NCI-H2081 (cell line): ENCODE data around the gene ETS2.
"Not testable (repeated sequence)": the region's sequence is repeated elsewhere in the genome, so short reads cannot be mapped to it uniquely, and the experiment has no call there.

Experiments
- DNase-seq, 2 experiments: peaks; one replicate each; lab custom pipeline; 2025; lab: John Stamatoyannopoulos, UW

Gene ETS2

DNA sequence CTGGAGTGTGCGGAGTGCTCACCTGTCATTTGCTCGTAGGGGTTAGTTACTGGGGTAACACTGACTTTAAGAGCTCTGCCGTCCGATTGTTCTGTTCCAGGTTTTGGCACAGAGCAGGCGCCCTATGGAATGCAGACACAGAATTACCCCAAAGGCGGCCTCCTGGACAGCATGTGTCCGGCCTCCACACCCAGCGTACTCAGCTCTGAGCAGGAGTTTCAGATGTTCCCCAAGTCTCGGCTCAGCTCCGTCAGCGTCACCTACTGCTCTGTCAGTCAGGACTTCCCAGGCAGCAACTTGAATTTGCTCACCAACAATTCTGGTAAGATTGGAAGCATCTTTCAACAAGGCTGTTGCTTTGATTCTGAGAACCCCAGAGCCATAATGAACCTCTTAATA is 12.6 kb downstream of the ETS2 start:
- no peak for DNase-seq

DNA sequence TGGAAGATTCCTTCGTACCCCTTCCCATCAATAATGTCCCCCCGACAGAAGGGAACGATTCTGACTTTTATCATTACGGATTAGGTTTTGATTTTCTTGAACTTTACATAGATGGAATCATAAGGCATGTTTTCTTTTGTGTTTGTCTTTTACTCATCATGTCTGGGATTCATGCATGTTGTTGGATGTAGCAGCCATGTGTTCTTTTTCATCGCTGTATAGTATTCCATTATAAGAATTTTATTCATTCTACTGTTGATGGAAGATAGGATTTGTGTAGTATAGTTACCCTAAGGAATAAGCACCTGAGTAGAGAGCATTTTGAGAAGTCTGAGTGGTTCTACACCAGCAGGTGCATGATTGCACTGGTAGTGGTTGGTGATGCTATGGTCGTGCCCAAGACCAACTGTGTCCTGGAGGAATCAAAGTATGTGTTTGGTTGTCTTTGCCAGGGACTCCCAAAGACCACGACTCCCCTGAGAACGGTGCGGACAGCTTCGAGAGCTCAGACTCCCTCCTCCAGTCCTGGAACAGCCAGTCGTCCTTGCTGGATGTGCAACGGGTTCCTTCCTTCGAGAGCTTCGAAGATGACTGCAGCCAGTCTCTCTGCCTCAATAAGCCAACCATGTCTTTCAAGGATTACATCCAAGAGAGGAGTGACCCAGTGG is 13.5 kb downstream of the ETS2 start:
- no peak for DNase-seq

DNA sequence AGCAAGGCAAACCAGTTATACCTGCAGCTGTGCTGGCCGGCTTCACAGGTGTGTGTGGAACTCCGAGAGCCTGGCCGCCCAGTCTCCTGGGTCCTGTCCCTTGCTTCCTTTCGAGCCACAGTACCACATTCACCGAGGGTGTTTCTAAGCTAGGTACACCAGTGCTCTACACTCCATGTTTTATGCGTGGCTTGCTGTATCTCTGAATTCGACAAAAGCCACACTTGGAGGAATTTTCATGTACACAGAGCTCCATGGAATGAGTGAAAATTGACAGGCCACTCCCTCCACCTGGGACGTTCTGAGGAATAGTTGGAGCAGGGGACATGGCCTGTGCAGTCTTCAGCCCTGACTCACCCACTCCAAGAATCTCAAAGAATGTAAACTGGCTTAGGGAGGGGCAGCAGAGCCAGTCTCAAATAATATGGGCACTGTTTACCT is 14.0 kb downstream of the ETS2 start:
- DNase-seq: no peak

DNA sequence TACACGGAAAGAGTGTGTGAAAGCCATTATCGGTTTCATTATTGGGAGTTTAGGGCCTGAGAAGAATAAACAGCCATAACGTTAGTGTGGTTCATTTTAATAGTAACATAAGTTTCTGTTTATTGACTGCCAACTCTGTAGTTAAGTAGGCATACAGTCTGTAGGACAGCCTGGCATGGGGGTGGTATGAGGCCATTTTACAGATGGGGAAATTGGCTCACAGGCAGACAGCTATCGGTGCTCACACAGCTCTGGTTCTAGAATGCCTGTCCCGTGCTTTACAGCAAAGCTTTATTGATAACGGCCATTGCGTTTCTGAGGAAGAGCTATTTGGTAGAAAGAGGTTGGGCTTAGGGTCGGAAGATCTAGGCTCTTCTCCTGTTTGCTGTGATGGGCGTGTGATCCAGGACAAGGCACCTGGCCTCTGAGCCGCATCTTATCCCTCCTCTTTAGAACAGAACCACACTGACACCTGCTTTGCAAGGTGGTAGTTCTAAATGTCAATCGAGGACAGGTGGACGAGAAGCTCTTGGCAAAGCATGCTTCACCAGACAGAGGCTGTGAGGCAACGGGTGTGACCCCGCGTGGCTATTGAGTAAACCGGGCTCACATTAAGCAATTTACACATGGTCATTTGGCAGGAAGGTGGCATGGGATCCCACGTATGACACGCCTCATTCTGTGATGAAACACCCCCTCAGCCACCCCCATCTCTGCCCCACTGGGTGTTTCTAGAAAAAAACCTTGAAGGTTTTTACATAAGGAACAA is 14.9 kb downstream of the ETS2 start:
- peak in 1 of 2 experiments; percentile 30 for DNase-seq

DNA sequence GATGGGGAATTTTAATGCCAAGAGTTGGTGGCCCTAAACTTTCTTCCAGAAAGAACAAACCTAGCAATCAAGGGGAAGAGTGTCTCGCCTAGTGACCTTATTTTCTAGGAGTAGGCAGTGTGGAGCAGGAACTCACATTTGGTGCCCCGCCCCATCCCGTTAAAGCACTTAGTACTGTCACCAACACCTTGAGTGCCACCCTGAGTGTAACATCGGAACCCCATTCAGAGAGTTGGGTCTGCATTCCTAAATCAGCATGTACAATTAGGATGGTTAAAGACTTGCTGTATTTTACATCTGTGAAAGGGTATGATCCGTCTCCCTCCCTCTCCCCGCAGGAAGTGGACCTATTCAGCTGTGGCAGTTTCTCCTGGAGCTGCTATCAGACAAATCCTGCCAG is 15.5 kb downstream of the ETS2 start:
- DNase-seq: no peak

DNA sequence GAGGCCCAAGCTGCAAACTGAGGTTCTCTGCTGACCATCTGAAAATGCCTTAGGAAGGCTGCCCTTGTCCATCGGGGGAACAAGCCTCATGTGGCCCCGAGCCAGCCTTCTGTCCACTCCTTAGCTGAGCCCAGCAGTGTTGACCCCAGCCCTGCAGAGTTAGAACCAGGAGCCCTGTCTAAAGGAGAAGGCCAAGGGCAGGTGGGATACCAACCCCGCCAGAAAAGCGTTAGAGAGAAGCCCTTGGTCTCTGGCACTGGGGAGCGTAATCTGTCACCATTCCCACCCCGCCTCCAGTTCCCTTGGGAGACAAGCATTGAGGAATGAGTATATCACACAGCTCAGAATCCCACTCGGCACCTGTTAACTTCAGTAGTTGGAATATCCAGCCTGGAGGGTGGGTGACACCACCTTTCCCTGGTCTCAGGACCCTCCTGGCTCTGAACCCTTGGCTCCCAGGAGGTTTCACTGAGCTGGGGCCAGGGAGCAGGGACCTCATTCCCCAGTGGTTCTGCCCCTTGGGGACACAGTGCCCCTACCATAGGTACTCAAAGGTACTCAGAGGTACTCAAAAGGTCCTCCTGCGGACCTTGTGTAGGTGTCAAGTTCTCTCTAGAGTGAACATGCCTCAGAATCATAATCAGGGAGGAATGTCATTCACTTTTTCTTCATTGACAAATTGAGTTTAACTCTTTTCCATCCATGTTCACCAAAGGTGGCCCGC is 16.4 kb downstream of the ETS2 start:
- DNase-seq: no peak

DNA sequence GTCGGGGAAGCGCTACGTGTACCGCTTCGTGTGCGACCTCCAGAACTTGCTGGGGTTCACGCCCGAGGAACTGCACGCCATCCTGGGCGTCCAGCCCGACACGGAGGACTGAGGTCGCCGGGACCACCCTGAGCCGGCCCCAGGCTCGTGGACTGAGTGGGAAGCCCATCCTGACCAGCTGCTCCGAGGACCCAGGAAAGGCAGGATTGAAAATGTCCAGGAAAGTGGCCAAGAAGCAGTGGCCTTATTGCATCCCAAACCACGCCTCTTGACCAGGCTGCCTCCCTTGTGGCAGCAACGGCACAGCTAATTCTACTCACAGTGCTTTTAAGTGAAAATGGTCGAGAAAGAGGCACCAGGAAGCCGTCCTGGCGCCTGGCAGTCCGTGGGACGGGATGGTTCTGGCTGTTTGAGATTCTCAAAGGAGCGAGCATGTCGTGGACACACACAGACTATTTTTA is 17.1 kb downstream of the ETS2 start:
- DNase-seq: no peak

DNA sequence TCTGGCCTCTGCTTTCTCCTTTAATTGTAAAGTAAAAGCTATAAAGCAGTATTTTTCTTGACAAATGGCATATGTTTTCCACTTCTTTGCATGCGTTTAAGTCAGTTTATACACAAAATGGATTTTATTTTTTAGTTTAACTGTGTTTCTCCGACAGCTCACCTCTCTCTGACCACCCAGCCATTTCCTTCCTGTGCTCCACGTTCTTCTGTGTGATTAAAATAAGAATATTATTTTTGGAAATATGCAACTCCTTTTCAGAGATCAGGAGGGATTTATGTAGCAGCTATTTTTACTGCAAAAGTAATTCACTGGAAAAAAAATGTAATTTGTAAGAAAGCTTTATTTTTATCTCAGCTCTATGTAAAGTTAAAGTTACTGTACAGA is 18.0 kb downstream of the ETS2 start:
- DNase-seq: no peak

DNA sequence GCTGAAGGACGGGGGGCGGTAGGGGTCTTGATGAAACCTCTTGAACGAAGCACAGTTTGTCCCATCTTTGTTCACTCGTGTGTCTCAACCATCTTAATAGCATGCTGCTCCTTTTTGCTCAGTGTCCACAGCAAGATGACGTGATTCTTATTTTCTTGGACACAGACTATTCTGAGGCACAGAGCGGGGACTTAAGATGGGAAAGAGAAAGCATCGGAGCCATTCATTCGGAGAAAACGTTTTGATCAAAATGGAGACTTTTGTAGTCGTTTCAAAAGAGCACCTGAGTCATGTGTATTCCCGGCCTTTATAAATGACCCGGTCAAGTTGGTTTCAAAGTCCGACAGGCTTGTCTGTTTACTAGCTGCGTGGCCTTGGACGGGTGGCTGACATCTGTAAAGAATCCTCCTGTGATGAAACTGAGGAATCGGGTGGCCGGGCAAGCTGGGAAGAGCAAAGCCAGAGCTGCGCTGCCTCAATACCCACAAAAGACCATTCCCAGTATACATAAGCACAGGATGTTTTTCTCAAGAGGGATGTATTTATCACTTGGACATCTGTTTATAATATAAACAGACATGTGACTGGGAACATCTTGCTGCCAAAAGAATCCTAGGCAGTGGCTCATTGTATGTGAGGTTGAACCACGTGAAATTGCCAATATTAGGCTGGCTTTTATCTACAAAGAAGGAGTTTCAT is 18.5 kb downstream of the ETS2 start:
- no peak for DNase-seq

DNA sequence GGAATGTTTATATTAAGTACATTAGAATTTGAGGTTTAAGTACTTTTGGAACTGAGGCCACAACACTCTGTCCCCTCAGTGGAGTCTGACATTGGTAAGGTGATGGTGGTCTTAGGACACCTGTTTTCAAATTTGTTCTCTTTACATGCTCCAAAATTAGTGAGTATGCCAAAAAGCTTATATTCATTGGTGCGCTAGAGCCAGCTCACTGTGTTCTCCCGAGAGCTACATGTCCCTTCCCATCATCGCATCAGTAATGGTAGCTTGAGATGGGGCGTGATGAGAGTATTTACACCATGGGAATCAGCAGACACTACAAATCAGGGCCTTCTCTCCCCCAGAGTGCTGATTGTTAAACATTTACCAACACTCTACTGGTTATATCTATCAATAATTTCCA is 19.5 kb downstream of the ETS2 start:
- no peak for DNase-seq

DNA sequence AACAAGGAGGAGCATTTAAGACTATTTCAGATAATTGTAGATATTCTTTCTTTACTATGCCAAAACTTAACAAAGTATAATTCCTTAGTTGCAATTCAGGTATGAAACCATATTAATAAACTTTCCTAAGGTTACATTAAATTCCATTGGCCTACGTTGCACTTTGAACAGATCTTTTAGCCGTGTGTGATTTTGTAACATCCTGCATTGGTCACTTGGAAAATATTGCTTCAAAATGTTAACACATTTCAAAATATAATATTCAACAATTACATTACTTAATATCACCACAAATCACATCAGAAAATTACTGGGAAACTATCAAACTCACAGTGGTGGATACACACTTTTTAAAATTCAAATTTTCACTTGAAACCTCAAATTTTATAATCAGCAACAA is 20.2 kb downstream of the ETS2 start:
- DNase-seq: no peak

DNA sequence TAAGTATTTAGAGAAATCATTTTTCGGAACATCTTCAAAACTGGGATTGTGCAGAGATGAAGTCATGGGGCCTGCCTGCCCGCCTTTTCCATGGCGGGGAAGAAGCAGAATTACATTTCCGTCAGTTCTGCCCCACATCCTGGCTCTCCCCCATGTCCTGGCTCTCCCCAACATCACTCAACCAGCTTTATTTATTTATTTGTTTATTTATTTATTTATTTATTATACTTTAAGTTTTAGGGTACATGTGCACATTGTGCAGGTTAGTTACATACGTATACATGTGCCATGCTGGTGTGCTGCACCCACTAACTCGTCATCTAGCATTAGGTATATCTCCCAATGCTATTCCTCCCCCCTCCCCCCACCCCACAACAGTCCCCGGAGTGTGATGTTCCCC is 22.4 kb downstream of the ETS2 start:
- not testable (repeated sequence) for DNase-seq

DNA sequence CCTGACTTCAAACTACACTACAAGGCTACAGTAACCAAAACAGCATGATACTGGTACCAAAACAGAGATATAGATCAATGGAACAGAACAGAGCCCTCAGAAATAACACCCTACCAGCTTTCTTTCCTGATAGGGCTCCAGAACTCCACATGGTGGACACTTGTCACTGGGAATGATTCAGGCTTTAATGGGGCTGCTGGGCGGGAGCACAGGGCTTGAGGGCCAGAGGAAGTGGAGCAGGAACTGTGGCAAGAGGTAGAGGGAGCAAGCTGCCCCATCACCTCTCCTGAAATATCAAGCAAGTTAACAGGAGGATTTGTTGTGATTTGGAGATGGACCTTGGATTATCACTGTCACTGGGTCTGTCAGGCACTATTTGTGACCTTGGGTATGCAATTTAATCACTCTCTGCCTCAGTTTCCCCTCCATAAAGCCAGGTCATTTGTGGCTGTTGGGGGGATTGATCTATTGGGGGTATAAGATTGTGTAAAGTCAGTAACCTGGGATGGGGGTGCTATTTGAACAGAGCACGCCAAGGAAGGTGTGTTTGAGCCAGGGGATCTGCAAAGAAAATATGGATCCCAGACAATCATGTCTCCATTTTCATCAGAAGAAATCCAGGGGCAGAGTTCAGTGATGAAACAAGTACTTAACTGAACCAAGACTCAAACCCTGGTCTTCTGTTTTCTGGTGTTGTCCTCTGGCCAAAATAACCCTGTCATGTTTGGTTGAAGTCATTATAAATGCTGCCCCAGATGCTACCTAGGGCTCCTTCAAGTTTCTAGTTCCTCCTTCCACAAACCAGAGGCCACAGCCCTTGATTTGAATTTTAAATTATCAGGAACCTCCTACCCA is 25.2 kb downstream of the ETS2 start:
- no peak for DNase-seq

DNA sequence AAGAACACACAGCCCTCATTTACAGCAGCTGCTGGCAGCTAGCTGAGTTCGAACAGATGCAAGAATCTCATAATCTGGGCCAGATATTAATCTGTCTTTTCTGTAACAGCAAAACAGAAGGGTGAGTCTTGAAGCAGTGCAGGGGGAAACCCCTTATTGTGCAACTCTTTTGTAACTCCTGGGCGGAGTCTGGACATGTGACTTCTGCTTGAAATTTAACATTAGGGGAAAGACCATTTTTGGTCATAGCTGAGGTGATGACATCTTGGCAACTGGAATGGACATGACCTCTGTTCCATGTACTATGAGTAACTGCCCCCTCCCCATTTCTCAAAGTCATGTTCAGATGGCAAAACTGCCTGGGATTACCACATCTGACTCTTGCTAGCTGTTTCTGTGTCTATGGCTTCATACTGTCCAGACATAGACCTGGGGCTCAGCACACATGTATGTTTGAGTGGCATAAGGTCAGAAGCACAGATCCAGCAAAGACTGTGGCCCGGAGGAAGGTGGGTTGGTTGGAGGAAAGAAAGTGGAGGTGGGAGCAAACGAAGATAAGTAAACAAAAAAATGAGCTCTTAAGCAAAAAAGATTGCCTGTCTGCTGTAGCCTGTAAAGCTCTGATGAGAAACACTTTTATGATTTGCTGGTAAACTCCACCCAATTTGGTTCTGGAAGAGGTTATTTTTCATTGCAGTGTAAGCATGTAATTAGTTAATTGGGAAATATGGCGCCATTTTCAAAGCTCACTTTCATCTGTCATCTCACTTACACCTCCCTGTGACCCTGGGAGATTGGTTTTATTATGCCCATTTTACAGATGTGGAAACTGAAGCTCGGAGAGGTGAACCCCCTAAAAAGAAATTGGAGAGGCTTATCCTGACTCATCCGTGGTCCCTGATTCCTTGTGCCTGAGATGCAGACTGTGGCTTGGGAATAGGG is 26.1 kb downstream of the ETS2 start:
- no peak for DNase-seq

DNA sequence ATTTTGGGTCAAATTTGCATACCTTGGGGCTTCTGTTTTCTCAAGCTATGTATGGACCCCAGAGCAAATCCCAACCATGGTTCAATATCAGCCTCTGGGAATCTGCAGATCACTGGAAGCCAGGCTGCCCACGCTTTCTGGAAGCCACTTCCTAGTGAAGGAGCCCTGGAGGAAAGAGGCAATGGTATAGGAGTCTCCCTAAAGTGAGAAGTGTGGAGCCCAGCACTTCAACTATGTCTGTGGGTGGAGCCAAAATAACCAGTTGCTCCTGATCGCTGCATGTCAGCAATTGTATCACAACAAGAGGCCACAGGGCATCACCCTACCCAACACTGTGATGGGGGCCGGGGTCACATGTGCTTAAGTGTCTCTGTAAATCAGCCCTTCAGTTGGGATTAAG is 26.9 kb downstream of the ETS2 start:
- no peak for DNase-seq

DNA sequence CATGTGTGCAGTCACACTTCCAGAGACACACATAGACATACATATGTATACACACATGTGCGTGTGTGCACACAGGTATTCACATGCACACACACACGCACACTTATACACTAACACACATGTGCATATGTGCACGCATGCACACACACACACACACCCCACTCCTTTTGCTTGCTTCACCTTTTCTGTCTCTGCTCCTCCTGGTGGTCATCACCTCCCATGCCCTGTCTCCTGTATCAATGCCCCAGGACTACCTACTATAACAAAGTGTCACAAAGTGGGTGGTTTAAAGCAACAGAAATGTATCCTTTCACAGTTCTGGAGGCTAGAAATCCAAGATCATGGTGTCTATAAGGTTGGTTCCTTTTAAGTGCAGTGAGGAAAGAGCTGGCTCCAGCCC is 27.4 kb downstream of the ETS2 start:
- no peak for DNase-seq

DNA sequence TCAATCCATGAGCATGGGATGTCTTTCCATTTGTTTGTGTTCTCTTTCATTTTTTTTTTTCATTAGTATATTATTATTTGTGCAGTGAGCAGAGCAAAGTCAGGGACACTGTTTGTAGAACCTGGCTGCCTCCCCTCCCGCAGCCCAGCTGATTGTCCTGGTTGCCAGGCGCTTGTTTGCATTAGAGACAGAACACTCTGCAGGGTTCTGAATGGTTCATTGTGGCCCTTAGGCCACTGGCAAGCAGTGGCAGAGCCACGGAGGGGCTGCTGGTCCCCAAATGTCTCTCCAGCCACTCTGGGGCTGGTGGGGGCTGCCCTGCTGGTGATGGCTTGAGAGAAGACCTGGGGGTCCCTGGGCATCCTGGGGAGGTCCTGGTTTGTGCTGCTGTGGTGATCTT is 29.0 kb downstream of the ETS2 start:
- peak in 1 of 2 experiments; percentile 47 for DNase-seq

DNA sequence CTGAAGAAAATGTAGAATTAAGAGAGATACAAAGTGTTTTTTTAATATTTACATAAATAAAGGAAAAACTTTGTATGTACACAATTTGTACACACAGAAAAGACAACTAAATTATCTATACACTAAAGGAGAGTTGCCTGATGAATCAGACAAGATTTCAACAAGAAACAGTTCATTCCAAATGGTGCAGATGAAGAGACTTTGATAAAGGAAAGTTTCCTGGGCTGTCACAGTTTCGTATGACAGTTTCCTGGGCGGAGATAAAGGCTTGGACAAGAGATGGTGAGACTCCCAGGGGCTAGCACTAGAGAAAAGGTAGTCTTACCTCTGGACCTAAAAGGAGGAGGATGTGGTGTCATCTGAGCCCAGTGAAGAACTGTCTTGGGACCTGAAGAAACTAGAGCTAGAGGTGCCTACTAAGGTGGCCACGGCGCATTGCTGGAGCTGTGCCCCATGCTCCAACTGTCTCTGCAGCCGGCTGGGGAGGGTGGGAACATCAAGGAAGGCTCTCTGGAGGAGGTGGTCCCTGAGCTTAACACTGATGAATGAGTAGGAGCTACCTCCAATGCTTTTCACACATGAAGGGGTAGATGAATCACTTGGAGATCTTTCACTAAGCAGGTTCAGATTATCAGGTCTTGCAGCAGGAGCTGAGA is 32.2 kb downstream of the ETS2 start:
- no peak for DNase-seq

DNA sequence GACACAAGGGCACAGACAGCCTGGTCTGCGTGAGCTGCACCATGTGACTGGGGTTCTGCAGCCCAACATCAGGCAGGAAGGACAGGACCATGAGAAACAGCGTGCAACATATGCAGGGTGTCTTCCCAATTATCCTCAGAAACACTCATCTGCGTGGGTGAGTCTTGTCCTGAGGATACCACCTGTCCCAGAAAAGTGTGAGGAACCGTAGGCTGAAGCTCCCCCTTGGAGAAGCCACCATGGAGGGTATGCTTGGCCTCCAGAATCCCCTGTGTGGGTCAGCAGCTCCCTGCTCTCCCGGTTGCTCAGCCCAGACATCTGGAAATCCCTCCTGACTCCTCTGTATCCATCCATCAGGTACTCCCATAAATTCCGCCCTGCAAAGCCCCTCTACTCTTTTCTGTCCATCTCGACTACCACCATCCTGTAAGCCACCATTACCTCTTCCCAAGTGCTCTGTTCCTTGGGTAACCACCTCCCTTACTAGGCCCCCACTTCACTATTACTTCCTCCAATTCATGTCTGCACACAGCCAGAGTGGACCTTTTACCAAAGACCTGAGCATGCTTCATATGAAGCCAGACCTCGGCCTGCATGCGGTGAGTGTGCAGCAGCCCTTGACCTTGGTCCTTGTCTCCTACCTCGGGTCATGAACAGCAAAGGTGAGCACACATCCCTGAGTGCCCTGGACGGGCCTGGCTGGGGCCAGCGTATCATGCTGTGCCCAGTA is 33.0 kb downstream of the ETS2 start:
- DNase-seq: no peak
